ENCODE results near the gene ZBED4.

DNA sequence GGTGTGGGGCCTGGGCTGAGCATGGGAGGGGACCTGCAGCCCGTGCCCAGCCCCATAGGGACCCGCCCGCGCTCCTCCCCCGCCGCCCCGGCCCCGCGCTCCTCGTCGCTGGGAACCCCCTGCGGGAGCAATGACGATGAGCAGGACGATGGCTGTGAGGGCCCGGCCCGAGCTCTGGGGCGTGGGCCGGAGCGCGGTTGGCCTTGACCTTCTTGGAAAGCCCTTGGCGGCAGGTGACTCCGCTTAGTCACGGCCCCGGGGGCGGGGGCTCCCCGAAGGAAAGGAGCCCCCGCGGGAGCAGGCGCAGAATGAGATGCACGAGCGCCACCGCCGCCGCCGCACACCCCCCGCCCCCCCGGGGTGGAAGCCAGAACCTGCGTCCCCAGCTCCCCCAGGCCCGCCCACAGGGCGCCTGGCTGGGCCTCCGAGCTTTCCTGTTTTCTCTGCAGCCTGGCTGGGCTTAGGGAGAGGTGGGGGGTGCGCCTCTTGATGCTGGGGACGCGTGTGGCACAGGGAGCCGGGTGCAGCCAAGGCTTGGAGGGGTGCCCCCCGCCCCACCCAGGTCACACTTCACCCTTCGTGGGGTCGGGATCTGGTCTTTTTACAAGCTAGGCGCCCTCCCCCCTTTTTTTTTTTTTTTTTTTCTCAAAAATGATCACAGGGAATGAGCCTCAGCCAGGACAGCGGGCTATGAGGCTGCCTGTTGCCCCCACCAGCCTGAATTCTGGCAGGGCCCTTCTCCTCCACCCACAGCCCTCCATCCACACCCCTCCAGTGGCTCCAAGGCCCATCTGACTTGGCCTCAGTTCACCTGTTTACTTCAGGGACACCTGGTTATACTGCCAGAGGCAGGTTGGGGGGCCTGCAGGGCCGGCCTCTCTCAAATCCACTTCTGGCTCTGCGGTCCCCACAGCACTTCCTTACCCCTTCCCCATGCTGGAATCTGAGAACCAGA lies 82.7 kb downstream of the ZBED4 start:
- TF ChIP-seq, protein P1, sequence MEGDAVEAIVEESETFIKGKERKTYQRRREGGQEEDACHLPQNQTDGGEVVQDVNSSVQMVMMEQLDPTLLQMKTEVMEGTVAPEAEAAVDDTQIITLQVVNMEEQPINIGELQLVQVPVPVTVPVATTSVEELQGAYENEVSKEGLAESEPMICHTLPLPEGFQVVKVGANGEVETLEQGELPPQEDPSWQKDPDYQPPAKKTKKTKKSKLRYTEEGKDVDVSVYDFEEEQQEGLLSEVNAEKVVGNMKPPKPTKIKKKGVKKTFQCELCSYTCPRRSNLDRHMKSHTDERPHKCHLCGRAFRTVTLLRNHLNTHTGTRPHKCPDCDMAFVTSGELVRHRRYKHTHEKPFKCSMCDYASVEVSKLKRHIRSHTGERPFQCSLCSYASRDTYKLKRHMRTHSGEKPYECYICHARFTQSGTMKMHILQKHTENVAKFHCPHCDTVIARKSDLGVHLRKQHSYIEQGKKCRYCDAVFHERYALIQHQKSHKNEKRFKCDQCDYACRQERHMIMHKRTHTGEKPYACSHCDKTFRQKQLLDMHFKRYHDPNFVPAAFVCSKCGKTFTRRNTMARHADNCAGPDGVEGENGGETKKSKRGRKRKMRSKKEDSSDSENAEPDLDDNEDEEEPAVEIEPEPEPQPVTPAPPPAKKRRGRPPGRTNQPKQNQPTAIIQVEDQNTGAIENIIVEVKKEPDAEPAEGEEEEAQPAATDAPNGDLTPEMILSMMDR (IDR thresholded peaks at IDR 0.05), result no peak
- TF ChIP-seq POLR2A (IDR thresholded peaks at IDR 0.05), result peak; percentile 58
